ENCODE data around the gene EP400. TPM values are rescaled to one million over a fixed set of nuclear protein-coding genes. Genes with fewer than 3 reads are reported as not detected.

EP400 gene
- total and polyA plus RNA-seq, 12 donors: 6.6 to 20.5 (median 18.9) TPM

DNA sequence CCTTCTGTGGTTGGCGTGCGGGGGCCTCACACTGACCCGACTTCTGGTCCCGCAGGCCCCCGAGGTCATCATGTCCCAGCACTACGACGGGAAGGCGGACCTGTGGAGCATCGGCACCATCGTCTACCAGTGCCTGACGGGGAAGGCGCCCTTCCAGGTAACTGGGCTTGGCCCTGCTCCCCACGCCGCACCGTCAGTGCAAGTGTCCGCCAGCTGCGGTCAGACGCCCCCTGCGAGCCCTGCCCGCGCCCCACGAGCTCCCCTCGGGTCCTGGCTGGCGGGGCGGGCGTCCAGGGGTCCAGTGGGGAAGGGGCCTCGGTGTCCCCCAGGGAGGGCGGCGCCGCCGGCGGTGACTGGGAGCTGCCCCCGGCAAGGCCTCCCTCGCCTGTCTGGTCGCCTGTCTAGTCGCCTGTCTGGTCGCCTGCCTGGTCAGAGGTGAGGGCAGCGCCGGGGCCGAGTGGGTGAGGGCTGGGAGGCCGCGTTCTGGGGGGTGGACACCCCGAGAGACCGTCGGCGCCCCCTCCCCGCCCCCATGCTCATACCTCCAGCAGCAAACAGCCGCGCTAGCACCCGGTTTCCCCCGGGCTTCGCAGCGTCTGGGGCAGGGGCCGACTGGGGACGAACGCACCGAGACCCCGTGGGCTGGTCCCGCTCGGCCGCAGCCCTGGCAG, 40.5 kb upstream of the EP400 start:
- 95 to 96% methylated on average over 37 to 61 of the region's 61 CpGs for WGBS, 2 donors
- H3K9me3 ChIP-seq: no peaks in the 10 kb centered on the region
- H3K36me3 ChIP-seq: peaks cover 4 to 82% (median 51%) of the 10 kb centered on the region in 9 donors
- intact Hi-C loops (cut with DNase I): no loop called here
- H3K27me3 ChIP-seq: no peaks in the 10 kb centered on the region
- H3K4me1 ChIP-seq: peaks cover 11 to 48% (median 30%) of the 10 kb centered on the region in 9 donors
- TF ChIP-seq, protein P1, sequence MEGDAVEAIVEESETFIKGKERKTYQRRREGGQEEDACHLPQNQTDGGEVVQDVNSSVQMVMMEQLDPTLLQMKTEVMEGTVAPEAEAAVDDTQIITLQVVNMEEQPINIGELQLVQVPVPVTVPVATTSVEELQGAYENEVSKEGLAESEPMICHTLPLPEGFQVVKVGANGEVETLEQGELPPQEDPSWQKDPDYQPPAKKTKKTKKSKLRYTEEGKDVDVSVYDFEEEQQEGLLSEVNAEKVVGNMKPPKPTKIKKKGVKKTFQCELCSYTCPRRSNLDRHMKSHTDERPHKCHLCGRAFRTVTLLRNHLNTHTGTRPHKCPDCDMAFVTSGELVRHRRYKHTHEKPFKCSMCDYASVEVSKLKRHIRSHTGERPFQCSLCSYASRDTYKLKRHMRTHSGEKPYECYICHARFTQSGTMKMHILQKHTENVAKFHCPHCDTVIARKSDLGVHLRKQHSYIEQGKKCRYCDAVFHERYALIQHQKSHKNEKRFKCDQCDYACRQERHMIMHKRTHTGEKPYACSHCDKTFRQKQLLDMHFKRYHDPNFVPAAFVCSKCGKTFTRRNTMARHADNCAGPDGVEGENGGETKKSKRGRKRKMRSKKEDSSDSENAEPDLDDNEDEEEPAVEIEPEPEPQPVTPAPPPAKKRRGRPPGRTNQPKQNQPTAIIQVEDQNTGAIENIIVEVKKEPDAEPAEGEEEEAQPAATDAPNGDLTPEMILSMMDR (IDR thresholded peaks at IDR 0.05): no peak
- DNase-seq (peak in 1 of 2 donors; percentile 4), ATAC-seq (no peak)
- no peak overlapping the region for H3K27ac ChIP-seq
- no peak overlapping the region for H3K4me3 ChIP-seq

DNA sequence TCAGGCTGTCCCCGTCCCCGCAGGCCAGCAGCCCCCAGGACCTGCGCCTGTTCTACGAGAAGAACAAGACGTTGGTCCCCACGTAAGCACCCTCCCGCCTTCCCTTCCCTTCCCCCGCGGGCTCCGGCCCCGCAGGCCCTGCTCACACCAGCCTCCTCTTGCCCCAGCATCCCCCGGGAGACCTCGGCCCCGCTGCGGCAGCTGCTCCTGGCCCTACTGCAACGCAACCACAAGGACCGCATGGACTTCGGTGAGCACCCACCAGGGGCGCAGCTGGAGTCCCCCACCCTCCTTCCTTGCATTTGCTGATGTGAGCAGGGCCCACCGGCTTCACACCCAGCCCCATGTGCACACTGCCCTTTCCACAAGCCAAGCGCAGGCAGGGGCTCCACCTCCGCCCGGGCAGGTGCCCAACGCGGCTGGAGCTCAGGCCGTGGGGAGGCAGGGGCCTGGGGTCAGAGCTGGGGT, 40.0 kb upstream of the EP400 start:
- peak in 1 of 2 donors; percentile 4 for DNase-seq
- Histone ChIP-seq H3K27me3 (no peaks in the 10 kb centered on the region), H3K4me1 (peaks cover 11 to 43% (median 25%) of the 10 kb centered on the region in 9 donors)

DNA sequence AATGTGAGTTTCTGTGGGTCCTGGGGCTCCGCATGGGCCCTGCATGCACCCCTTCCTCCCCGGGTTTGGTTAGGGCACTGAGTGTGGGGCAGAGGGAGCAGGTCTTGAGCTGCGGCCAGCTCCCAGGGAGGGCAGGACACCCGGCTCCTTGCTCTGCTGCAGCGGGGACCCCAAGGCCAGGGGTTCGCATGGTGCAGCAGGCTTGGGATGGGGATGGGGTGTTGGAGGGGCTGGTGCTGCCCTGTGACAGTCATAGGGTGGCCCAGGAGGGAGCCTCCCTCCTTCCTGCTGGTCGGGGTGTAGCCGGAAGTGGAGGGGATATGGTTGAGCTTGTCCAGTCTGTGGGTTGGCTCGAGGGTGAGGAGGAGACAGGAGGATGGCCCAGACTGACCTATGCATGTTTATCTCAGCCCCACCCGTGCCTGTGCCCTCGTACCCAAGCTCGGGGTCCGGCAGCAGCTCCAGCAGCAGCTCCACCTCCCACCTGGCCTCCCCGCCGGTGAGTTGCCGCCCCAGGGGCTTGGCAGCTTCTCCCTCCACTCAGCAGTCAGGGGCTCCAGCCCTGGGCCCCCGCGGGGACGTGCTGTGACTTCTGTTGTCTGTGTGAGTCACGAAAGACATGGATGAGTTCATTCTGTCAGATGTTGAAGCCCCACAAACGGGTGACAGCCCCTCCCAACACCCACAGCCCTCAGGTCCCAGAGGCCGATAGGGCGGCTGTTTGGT, 39.3 kb upstream of the EP400 start:
- WGBS, 2 donors: 81 to 86% methylated on average over 23 of the region's 23 CpGs
- Histone ChIP-seq H3K27ac (no peak overlapping the region), H3K4me3 (no peak overlapping the region), H3K36me3 (peaks cover 10 to 94% (median 64%) of the 10 kb centered on the region in 9 donors), H3K4me1 (peaks cover 11 to 36% (median 20%) of the 10 kb centered on the region in 9 donors), H3K27me3 (no peaks in the 10 kb centered on the region), H3K9me3 (no peaks in the 10 kb centered on the region)
- TF ChIP-seq, protein P1 (IDR thresholded peaks at IDR 0.05): no peak
- DNase-seq (no peak), ATAC-seq (no peak)
- intact Hi-C loops (cut with DNase I): no loop called here

More for the DNA sequence above, 40.0 kb upstream of the EP400 start:
- ATAC-seq: no peak
- intact Hi-C loops (cut with DNase I): no loop called here
- no peak overlapping the region for H3K27ac ChIP-seq
- TF ChIP-seq, protein P1 (IDR thresholded peaks at IDR 0.05): no peak
- H3K36me3 ChIP-seq: peaks cover 10 to 87% (median 57%) of the 10 kb centered on the region in 9 donors
- WGBS, 2 donors: 91 to 93% methylated on average over 26 of the region's 26 CpGs
- H3K9me3 ChIP-seq: no peaks in the 10 kb centered on the region
- no peak overlapping the region for H3K4me3 ChIP-seq

DNA sequence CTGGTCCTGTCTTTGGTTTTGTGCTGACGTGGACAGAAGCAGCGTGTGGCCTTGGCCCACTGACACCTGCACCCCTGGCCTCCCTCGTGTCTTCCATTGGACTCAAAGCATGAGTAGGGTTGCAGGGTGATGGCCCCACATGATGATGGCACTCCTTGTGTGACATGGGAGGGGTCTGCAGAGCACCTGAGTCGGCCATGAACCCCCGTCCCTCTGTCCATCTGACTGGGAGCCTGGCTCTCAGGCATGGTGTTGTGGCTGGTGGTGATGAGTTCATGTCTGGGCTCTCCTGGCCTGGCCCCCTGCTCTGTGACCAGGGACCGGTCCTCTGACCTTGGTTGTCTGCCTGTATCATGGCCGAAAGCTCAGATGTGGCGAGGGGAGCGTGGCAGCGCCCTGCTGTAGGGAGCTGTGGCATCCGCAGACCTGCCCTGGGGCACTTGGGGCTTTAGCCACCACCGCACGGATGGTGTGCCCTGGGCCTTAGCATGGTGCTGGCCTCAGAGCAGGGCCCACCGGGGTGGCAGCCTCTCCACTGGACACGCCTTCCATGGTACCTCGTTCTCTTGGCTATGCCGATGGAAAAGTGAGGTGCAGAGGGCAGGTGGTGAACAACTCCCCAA, 38.6 kb upstream of the EP400 start:
- ATAC-seq (no peak), DNase-seq (no peak)
- peaks cover 10 to 100% (median 71%) of the 10 kb centered on the region in 9 donors for H3K36me3 ChIP-seq
- intact Hi-C loops (cut with DNase I): no loop called here
- WGBS, 2 donors: 93% methylated on average over 17 of the region's 17 CpGs
- peak overlapping the region in 4 of 10 donors; percentile 23 to 79 (median 72) for H3K27ac ChIP-seq
- H3K27me3 ChIP-seq: no peaks in the 10 kb centered on the region
- TF ChIP-seq, protein P1 (IDR thresholded peaks at IDR 0.05): no peak
- H3K4me1 ChIP-seq: peaks cover 11 to 29% (median 20%) of the 10 kb centered on the region in 9 donors
- H3K9me3 ChIP-seq: no peaks in the 10 kb centered on the region
- H3K4me3 ChIP-seq: no peak overlapping the region

Measured in heart right ventricle (tissue), 16 donors.